Activated T-helper 2 cell treated with anti-CD3 and anti-CD28 coated beads, Interferon-gamma antibody, Interleukin-2, Interleukin-4, amounts not matched to agents 10 μg/mL and 5 μg/mL and 100 μg/mL, durations not matched to agents 14 hours and 24 hours and 36 hours (primary cell): ENCODE data around the gene GMEB2. TPM values are rescaled to one million over a fixed set of nuclear protein-coding genes. Genes with fewer than 3 reads are reported as not detected.
"Not testable (repeated sequence)": the region's sequence is repeated elsewhere in the genome, so short reads cannot be mapped to it uniquely, and the experiment has no call there.

Source experiments
- DNase-seq: peaks from one replicate; pipeline ENCODE4 v3.0.0; 2021; ENCODE audit warnings: low spot score
- H3K27ac Mint-ChIP-seq: one replicate; pipeline ENCODE4 v1.8.0; 2021; ENCODE audit warnings: mixed read lengths
- H3K27me3 Mint-ChIP-seq: one replicate; pipeline ENCODE4 v1.8.0; 2021; ENCODE audit warnings: low read depth, mixed read lengths
- H3K36me3 Mint-ChIP-seq: one replicate; pipeline ENCODE4 v1.8.0; 2021; ENCODE audit warnings: low read depth, mixed read lengths
- H3K4me1 Mint-ChIP-seq: one replicate; pipeline ENCODE4 v1.8.0; 2021; ENCODE audit warnings: low read depth, mixed read lengths
- H3K4me3 Mint-ChIP-seq: one replicate; pipeline ENCODE4 v1.8.0; 2021; ENCODE audit warnings: low read depth, mild to moderate bottlenecking, moderate library complexity, mixed read lengths
- H3K9me3 Mint-ChIP-seq: one replicate; pipeline ENCODE4 v1.8.0; 2021; ENCODE audit warnings: mixed read lengths
- intact Hi-C: fragments of 100-400 bp; cut with micrococcal nuclease; formaldehyde crosslinking; loops from one replicate; pipeline ENCODE4 v1.15.1; 2023
- total RNA-seq: library from RNA; stranded (reverse); gene quantifications from 2 replicates; pipeline ENCODE4 v1.2.3, GENCODE V29; 2022

GMEB2 gene
- total RNA-seq, 1 donor from 2014 or later, result 13.6 TPM

GRCh38 chr20:63572071-63572787 lies 54.7 kb downstream of the GMEB2 start:
- H3K36me3 Mint-ChIP-seq, result peaks cover 2% of the 10 kb centered on the region
- intact Hi-C loops, result no loop called here
- no peak overlapping the region for H3K4me3 Mint-ChIP-seq
- peaks cover 13% of the 10 kb centered on the region for H3K27me3 Mint-ChIP-seq
- peaks cover 12% of the 10 kb centered on the region for H3K4me1 Mint-ChIP-seq
- H3K9me3 Mint-ChIP-seq, result no peaks in the 10 kb centered on the region
- no peak overlapping the region for H3K27ac Mint-ChIP-seq
- DNase-seq, result no peak

DNA sequence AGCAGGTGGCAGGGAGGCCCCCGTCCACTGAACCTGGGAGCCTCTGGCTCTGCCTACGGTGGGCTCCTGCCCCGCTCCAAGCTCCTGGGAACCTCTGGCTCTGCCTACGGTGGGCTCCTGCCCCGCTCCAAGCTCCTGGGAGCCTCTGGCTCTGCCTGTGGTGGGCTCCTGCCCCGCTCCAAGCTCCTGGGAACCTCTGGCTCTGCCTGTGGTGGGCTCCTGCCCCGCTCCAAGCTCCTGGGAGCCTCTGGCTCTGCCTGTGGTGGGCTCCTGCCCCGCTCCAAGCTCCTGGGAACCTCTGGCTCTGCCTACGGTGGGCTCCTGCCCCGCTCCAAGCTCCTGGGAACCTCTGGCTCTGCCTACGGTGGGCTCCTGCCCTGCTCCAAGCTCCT lies 55.8 kb downstream of the GMEB2 start:
- H3K4me3 Mint-ChIP-seq, H3K9me3 Mint-ChIP-seq, H3K27me3 Mint-ChIP-seq, H3K27ac Mint-ChIP-seq, DNase-seq, intact Hi-C loops, H3K36me3 Mint-ChIP-seq: not testable (repeated sequence)
- peaks cover 12% of the 10 kb centered on the region for H3K4me1 Mint-ChIP-seq

DNA sequence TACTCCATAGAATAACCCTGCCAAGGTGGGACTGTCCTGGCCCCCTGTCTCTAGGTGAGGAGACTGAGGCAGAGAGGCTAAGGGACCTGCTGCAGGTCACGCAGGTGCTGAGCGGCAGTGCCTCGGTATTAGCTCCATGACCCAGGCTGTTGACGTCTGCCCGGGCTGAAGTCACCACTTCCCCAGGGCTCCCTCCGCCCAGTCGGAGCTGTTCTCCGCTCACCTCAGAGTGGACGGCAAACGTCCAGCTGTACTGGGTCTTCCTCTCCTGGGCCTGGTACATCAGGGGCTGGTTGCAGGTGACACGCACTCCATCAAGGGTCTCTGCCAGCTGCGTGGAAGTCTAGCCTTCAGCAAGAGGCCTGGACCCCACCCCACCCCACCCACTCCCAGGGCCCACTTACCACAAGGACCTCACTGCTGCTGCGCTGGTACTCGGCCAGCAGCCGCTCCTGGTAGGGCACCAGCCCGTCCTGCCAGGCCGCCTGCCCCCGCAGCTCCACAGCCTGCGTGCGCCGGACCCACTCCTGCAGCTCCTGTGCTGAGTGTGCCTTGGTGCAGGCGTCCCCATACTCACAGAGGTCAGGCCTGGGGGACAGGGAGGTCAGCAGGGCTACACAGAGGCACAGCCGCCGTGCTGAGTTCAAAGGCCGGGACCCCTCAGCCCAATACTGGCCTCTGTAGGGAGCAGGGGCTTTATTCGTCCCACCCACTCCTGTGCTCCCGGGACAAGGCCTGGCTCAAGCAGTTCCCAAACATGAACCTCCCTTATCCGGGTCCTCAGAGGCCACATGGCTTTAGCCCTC lies 56.4 kb downstream of the GMEB2 start:
- peaks cover 2% of the 10 kb centered on the region for H3K36me3 Mint-ChIP-seq
- H3K9me3 Mint-ChIP-seq, result no peaks in the 10 kb centered on the region
- H3K27ac Mint-ChIP-seq, result no peak overlapping the region
- H3K27me3 Mint-ChIP-seq, result peaks cover 4% of the 10 kb centered on the region
- no peak for DNase-seq
- intact Hi-C loops, result no loop called here
- no peak overlapping the region for H3K4me3 Mint-ChIP-seq
- H3K4me1 Mint-ChIP-seq, result peaks cover 12% of the 10 kb centered on the region

DNA sequence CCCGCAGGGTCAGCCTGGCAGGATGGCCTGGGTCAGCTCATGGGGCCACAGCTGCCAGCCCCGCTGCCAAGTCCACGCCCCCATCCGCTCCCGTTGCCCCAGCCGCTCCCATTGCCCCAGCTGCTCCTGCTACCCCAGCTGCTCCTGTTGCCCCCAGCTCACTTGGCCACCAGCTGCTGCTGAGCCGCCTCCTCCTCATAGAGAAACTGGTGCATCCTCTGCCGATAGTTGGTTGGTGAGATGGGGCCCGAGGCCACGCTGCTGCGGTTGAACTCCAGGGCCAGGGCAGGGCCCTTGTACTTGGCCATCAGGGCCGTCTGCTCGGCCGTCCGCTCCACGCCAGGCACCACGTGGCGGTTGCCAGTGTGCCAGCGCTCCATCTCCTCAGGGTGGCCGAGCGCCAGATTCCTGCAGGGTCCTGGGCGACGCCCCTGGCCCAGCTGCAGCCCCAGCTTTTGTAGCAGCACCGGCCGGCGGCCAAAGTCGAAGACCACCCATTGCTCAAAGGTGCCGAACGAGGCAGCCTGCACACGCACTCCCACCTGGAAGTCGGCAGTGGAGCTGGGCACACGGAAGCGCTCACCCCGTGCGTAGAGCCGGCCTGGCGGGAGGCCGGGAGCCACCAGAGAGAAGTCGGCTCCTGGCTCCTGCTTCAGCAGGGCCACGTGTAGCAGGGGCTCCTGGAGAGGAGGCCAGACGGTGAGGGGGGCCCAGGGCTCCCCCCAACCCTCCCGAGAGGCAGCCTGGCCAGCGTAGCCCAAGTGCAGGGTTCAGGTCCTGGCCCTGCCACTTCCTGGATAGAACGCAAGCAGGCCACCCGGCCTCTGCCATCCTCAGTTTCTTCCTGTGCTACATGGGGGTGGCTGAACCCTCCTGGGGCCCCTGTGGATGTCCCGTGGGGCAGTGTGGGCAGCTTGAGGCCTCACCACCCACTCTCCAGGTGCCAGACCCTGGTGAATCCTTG lies 57.6 kb downstream of the GMEB2 start:
- Mint-ChIP-seq H3K9me3 (no peaks in the 10 kb centered on the region), H3K27me3 (peaks cover 3% of the 10 kb centered on the region), H3K4me1 (peaks cover 12% of the 10 kb centered on the region), H3K36me3 (peaks cover 2% of the 10 kb centered on the region), H3K4me3 (no peak overlapping the region), H3K27ac (no peak overlapping the region)
- DNase-seq, result no peak
- intact Hi-C loops, result loop anchor here (2.0 to 5.0 kb wide), 2 partner anchors 16 to 68 kb away; no protein-coding TSS in a partner anchor

DNA sequence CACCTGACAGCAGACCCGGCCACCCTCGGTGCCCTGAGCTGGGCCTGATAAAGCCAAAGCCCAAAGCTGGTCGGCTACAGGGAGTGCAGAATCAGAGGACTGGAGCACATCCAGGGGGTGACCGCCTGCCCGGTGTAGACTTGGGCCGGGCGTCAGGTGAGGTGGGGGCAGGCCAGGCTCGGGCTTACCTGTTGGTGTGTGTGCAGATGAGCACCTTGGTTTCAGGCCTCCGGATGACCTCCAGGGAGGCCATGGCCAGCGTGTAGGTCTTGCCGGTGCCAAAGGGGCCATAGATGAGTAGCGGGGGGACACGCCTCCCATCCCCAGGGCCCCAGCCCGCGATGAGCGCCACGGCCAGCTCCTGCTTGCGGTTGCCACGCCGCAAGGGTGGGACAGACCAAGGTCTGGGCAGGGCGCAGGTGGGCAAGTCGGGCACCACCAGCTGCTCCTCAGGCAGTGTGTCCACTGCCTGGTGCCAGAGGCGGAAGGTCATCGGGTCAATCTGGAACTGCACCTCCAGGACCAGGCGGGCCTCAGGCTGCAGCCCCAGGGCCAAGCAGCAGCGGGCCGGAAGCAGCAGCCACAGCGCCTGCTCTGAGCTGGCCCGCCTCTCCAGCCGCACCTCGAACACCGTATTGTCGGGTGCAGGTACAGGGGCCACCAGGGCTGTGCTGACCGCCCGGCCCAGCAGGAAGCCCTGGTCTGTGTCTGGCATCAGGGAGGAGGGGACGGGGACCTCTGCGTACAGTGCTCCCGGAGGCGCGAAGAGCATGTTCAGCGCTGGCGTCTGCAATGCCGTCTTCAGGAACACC lies 58.5 kb downstream of the GMEB2 start:
- intact Hi-C loops, result loop anchor here (2.0 to 5.0 kb wide), 2 partner anchors 16 to 69 kb away; no protein-coding TSS in a partner anchor
- peaks cover 2% of the 10 kb centered on the region for H3K36me3 Mint-ChIP-seq
- peaks cover 12% of the 10 kb centered on the region for H3K4me1 Mint-ChIP-seq
- DNase-seq, result no peak
- peak overlapping the region; percentile 52 for H3K4me3 Mint-ChIP-seq
- peak overlapping the region; percentile 17 for H3K27ac Mint-ChIP-seq
- H3K9me3 Mint-ChIP-seq, result no peaks in the 10 kb centered on the region
- peaks cover 3% of the 10 kb centered on the region for H3K27me3 Mint-ChIP-seq

- Mint-ChIP-seq H3K27ac (peak overlapping the region; percentile 17), H3K4me3 (peak overlapping the region; percentile 52), H3K27me3 (peaks cover 3% of the 10 kb centered on the region), H3K4me1 (peaks cover 12% of the 10 kb centered on the region), H3K36me3 (peaks cover 2% of the 10 kb centered on the region), H3K9me3 (no peaks in the 10 kb centered on the region)
- peak; percentile 56 for DNase-seq
- intact Hi-C loops, result loop anchor here (2.0 to 5.0 kb wide), 2 partner anchors 15 to 70 kb away; no protein-coding TSS in a partner anchor
Observed at GRCh38 chr20:63567386-63568169, 59.3 kb downstream of the GMEB2 start.

DNA sequence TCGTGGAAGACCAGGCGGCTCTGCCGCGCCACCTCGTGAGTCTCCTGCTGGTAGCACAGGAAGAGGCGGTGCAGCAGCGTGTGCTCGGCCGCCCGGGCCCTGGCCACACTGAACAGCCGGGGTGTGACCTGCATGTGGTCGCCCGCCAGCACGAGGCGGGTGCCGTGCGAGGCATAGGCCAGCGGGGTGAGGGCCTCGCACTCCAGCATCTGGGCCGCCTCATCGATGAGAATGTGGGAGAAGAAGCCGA lies 59.8 kb downstream of the GMEB2 start:
- no peak overlapping the region for H3K4me3 Mint-ChIP-seq

DNA sequence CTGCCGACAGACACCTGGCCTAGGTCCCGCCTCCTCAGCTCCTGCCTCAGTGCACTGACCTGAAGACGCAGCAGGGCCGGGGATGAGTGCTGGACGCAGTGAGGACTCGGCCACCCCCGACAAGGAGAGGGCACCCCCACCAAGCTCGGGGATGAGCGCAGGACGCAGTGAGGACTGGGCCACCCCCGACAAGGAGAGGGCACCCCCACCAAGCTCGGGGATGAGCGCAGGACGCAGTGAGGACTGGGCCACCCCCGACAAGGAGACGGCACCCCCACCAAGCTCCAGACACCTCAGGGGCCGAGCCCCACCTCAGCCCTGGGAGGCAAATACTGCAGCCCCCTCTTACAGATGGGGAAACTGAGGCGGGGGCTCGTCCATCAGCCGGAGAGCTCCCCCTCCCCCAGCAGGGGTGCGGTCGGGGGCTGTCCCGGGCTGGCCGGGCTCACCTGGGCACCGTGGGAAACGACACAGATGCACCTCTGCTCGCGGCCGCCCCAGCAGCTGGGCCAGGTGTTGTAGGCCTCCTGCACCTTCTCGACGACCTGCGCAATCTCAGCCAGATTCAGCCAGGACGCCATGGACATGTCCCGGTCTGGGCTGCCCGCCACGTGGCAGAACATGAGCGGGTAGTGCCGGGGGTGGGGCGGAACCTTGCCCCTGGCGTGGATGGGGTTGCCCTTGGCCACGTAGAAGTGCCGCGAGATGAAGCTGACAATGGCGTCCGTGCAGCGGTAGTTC lies 60.3 kb downstream of the GMEB2 start:
- Mint-ChIP-seq H3K4me3 (no peak overlapping the region), H3K9me3 (no peaks in the 10 kb centered on the region), H3K27ac (no peak overlapping the region), H3K27me3 (peaks cover 3% of the 10 kb centered on the region), H3K36me3 (peaks cover 2% of the 10 kb centered on the region), H3K4me1 (peaks cover 12% of the 10 kb centered on the region)
- intact Hi-C loops, result loop anchor here (5.0 kb wide), 1 partner anchor 71 kb away; no protein-coding TSS in a partner anchor
- no peak for DNase-seq

More for the DNA sequence above, 59.8 kb downstream of the GMEB2 start:
- no peaks in the 10 kb centered on the region for H3K9me3 Mint-ChIP-seq
- H3K4me1 Mint-ChIP-seq, result peaks cover 12% of the 10 kb centered on the region
- DNase-seq, result no peak
- intact Hi-C loops, result loop anchor here (5.0 kb wide), 1 partner anchor 70 kb away; no protein-coding TSS in a partner anchor
- peaks cover 2% of the 10 kb centered on the region for H3K36me3 Mint-ChIP-seq
- no peak overlapping the region for H3K27ac Mint-ChIP-seq
- H3K27me3 Mint-ChIP-seq, result peaks cover 3% of the 10 kb centered on the region

- H3K27ac Mint-ChIP-seq, result no peak overlapping the region
- peaks cover 6% of the 10 kb centered on the region for H3K36me3 Mint-ChIP-seq
- H3K27me3 Mint-ChIP-seq, result peaks cover 3% of the 10 kb centered on the region
- no peaks in the 10 kb centered on the region for H3K9me3 Mint-ChIP-seq
- no peak overlapping the region for H3K4me3 Mint-ChIP-seq
- intact Hi-C loops, result loop anchor here (5.0 kb wide), 1 partner anchor 71 kb away; no protein-coding TSS in a partner anchor
- no peak for DNase-seq
- H3K4me1 Mint-ChIP-seq, result peaks cover 12% of the 10 kb centered on the region
Observed at GRCh38 chr20:63565699-63566335, 61.1 kb downstream of the GMEB2 start.

GRCh38 chr20:63565021-63565698 lies 61.7 kb downstream of the GMEB2 start:
- Mint-ChIP-seq H3K9me3 (no peaks in the 10 kb centered on the region), H3K4me1 (peaks cover 12% of the 10 kb centered on the region), H3K27me3 (peaks cover 3% of the 10 kb centered on the region), H3K4me3 (no peak overlapping the region), H3K27ac (no peak overlapping the region), H3K36me3 (peaks cover 10% of the 10 kb centered on the region)
- no peak for DNase-seq
- intact Hi-C loops, result loop anchor here (5.0 kb wide), 1 partner anchor 72 kb away; no protein-coding TSS in a partner anchor
